ENCODE results near the gene PLA2G15.

DNA sequence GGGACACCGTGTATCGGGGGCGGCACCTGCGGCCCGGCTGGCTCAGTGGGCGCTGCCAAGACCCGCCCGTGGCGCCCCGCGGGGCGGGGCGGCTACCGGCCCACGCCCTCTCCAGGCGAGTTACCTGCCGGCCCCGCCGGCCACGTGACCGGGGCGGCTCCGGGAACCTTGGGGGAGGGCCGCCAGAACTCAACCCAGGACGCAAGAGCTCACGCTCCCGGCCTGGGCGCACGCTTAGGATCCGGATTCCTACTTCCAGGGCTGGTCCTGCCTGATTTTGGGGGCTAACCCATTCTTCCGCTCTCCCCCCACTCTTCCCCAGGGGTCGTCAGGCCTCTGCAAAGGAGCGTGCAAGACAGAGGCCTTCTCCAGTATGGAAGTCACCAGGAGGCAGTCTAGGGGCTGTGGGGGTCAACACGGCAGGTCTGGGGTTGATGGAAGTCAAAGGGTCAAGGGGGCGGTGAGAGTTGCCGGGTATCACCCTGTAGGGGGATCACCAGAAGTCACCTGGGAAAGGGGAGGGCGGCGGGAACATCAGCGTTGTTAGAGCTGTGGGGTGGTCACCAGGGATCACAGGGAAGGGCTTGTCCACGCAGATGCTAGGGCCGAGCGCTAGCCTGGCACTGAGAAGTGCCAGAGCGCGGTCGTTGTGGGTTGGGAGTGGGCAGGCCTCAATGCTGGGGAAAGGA, 8.9 kb upstream of the PLA2G15 start:
- TF ChIP-seq PCBP2 (optimal IDR thresholded peaks at IDR 0.05; ENCODE audit: low read depth, low read length, poor library complexity, severe bottlenecking) (no peak), CEBPZ (IDR thresholded peaks at IDR 0.05; ENCODE audit: low read length) (no peak), SETDB1 (CRISPR knock-in tag; IDR thresholded peaks at IDR 0.05; ENCODE audit: borderline replicate concordance) (no peak)

Data from HepG2 (cell line).